ENCODE data around the gene SERPINB4.

- TF ChIP-seq, protein P1, sequence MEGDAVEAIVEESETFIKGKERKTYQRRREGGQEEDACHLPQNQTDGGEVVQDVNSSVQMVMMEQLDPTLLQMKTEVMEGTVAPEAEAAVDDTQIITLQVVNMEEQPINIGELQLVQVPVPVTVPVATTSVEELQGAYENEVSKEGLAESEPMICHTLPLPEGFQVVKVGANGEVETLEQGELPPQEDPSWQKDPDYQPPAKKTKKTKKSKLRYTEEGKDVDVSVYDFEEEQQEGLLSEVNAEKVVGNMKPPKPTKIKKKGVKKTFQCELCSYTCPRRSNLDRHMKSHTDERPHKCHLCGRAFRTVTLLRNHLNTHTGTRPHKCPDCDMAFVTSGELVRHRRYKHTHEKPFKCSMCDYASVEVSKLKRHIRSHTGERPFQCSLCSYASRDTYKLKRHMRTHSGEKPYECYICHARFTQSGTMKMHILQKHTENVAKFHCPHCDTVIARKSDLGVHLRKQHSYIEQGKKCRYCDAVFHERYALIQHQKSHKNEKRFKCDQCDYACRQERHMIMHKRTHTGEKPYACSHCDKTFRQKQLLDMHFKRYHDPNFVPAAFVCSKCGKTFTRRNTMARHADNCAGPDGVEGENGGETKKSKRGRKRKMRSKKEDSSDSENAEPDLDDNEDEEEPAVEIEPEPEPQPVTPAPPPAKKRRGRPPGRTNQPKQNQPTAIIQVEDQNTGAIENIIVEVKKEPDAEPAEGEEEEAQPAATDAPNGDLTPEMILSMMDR (IDR thresholded peaks at IDR 0.05) = no peak
- peak in 1 of 2 donors; percentile 28 for TF ChIP-seq POLR2AphosphoS5 (IDR thresholded peaks at IDR 0.05)
Measured at GRCh38 chr18:63590373-63590772, 53.7 kb downstream of the SERPINB4 start.
